T-helper 1 cell (primary cell): ENCODE measurements around the gene PAPLN.

Experiments used
- DNase-seq, 5 donors: peaks; one replicate each; pipeline ENCODE4 v3.0.0-alpha.2; 2012 to 2020

PAPLN gene

GRCh38 chr14:73232984-73233383 is 4.3 kb upstream of the PAPLN start:
- no peak for DNase-seq

- no peak for DNase-seq
Measured at GRCh38 chr14:73233564-73233963, 3.7 kb upstream of the PAPLN start.

- DNase-seq, result no peak
Measured at GRCh38 chr14:73234029-73234428, 3.3 kb upstream of the PAPLN start.

GRCh38 chr14:73234586-73235394 is 2.5 kb upstream of the PAPLN start:
- DNase-seq, result no peak

- DNase-seq, result no peak
Measured at GRCh38 chr14:73235531-73236155, 1.7 kb upstream of the PAPLN start.

DNA sequence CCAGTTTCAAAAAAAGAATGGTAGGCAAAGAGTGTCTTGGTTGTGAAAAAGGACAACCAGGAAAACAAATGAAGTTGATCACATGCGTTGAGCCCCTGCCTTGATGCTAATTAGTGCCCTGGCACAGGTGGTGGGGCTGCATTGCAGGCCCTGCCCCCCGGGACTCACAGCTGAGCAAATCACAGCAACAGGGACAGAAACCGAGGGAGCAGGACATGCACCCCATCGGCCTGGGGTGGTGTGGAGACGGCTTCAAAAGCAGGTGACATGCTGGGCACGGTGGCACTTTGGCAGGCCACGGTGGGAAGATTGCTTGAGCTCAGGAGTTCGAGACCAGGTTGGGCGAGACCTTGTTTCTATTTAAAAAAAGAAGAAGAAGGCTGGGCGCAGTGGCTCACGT is 1.1 kb upstream of the PAPLN start:
- DNase-seq, result no peak

DNA sequence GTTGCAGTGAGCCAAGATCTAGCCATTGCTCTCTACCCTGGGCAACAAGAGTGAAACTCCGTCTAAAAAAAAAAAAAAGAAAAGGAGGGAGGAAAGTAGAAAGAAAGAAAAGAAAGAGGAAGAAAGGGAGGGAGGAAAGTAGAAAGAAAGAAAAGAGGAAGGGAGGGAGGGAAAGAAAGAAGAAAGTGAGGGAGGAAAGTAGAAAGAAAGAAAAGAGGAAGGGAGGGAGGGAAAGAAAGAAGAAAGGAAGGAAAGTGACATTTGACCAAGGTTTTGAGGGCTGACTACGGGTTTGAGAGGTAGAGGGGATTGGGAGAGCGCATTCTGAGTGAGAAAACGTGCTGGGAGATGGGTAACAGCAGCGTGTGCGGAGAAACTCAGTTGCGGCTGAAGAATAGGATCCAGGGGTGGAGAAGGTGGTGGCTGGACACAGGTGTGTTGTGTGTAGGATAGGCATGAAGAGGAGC is 521 bp upstream of the PAPLN start:
- DNase-seq, result no peak

- DNase-seq, result no peak
Measured at GRCh38 chr14:73237786-73238423, 599 bp downstream of the PAPLN start.

- no peak for DNase-seq
Measured at GRCh38 chr14:73238424-73238852, 1.1 kb downstream of the PAPLN start.

- DNase-seq, result no peak
Measured at GRCh38 chr14:73238941-73239340, 1.6 kb downstream of the PAPLN start.

GRCh38 chr14:73239393-73240241 is 2.3 kb downstream of the PAPLN start:
- DNase-seq, result no peak

- DNase-seq, result no peak
Measured at GRCh38 chr14:73240816-73241480, 3.6 kb downstream of the PAPLN start.

- DNase-seq, result no peak
Measured at GRCh38 chr14:73241481-73242165, 4.3 kb downstream of the PAPLN start.

DNA sequence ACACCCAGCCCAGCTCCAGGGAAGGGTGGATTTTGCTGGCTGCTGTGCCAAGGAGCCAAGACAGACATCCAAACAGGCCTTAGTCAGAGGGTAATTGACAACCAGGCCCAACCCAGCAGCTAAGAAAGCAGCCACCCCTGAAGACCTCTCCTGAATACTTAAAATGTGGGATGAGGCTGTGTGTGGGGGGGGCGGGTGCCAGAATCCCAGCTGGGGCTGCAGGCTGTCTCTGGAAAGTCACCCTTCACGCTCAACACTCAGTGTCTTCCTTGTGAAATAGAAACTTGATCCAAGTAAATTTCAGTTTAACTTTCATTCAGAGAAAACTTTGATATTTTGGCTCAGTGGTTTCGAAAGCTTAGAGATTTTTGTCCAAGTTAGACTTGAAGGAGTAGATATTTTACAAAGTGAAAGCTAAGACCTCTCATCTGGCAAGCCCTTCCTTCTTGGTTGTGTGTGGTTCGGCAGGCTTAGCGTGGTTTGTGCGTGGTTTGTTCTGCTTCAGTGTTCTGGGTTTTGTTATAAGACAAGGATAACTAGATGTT is 5.1 kb downstream of the PAPLN start:
- no peak for DNase-seq

GRCh38 chr14:73243341-73243740 is 6.0 kb downstream of the PAPLN start:
- no peak for DNase-seq

GRCh38 chr14:73243748-73244147 is 6.4 kb downstream of the PAPLN start:
- DNase-seq, result no peak

DNA sequence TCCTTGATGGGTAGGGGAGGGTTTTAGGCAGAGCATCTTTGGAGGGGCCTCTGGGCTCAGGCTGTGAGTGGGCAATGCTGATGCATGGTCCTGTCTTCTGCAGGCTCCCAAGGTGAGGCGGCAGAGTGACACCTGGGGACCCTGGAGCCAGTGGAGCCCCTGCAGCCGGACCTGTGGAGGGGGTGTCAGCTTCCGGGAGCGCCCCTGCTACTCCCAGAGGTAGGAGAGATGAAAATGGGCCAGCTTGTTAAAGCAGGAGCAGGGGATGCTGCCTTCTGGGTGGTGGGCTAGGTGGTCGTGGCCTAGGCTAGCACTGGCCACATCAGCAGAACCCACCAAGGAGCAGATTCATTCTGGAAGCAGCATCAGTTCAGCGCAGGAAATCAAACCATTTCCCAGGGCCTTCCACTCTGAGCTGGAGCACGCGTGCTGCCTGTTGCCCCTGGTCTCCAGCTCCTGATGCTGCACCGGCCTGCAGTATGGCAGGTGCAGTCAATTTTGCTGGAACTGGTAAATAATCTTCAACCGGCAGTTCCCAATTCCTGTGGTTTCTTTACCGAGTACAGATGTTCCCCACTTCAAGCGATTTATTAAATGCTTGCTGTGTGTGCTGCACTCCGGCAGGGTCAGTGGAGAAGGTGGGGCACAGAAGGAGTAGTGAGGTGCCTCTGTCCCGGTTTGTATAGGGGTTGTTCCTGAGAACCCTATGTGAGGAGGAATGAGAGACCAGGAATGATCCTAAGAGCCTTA is 7.4 kb downstream of the PAPLN start:
- no peak for DNase-seq

DNA sequence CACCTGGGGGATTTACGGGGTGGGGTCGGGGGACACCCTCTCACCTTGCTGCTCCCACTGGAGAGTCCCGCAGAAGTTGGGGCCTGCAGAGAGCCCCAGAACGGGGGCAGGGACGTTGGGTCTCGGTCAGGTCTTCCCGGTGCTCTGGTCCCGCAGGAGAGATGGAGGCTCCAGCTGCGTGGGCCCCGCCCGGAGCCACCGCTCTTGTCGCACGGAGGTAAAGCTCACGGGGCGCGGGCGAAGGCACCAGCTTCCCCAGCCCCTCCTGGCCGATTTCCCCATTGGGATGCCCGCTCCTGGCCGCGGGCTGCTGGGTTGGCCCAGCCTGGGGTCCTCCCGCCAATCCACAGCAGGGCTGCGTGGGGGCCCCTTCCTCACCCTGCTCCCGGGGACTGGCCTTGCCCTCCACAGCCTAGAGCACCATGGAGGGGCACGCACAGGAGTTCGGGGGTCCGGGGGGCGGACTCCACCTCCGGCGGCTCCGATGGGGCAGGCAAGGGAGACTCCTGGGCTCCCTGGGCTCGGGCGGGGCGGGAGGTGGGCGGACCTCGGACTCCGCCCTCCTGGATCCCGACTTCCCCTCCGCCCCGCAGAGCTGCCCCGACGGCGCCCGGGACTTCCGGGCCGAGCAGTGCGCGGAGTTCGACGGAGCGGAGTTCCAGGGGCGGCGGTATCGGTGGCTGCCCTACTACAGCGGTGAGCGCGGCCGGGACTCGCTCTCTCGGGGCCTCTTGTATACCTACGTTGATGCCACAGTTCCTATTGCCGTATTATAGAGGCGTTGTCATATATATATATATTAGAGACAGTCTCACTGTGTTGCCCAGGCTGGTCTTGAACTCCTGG is 8.4 kb downstream of the PAPLN start:
- DNase-seq, result peak in 3 of 5 donors; percentile 16 to 46 (median 25)

GRCh38 chr14:73246387-73247150 is 9.3 kb downstream of the PAPLN start:
- DNase-seq, result no peak
